PFSK-1 (cell line): ENCODE results near the gene SYCN.

ENCODE experiments used
- SIN3A ChIP-seq: IDR thresholded peaks from 2 replicates; pipeline ENCODE4 v1.6.1; 2012; ENCODE audit warnings: mild to moderate bottlenecking, low read length, moderate library complexity, borderline replicate concordance; ENCODE audit not compliant: insufficient read depth
- TAF1 ChIP-seq: IDR thresholded peaks from 2 replicates; pipeline ENCODE4 v1.6.1; 2012; ENCODE audit warnings: low read length, control low read depth, borderline replicate concordance; ENCODE audit not compliant: insufficient read depth

- TF ChIP-seq SIN3A (no peak), TAF1 (no peak)
Measured at GRCh38 chr19:39179754-39180153, 24.3 kb downstream of the SYCN start.
